RWPE2 (cell line): ENCODE data around the gene CACNA1E.

Experiments used
- ATAC-seq: fragments of 200-7000 bp; cut with Tn5 transposase; 3 replicates; pipeline ENCODE4 v1.9.1; 2021; ENCODE audit warnings: low read depth
- DNase-seq: peaks from one replicate; pipeline ENCODE4 v3.0.0-alpha.2; 2020; ENCODE audit warnings: low spot score
- H3K27ac ChIP-seq: fragments of 450-650 bp; 2 replicates; pipeline ENCODE4 v1.5.1; 2017; ENCODE audit warnings: mild to moderate bottlenecking; ENCODE audit not compliant: poor library complexity, severe bottlenecking
- H3K27me3 ChIP-seq: fragments of 250-450 bp; sonication (Bioruptor Pico); 2 replicates; pipeline ENCODE4 v1.5.1; 2021; ENCODE audit warnings: mild to moderate bottlenecking, moderate library complexity; ENCODE audit not compliant: insufficient read depth, poor library complexity, severe bottlenecking
- H3K36me3 ChIP-seq: fragments of 250-450 bp; sonication (Bioruptor Pico); 2 replicates; pipeline ENCODE4 v1.5.1; 2020; ENCODE audit warnings: low read depth, mild to moderate bottlenecking, moderate library complexity
- H3K4me1 ChIP-seq: fragments of 250-450 bp; sonication (Bioruptor Pico); 2 replicates; pipeline ENCODE4 v1.5.1; 2021; ENCODE audit warnings: mild to moderate bottlenecking, moderate library complexity; ENCODE audit not compliant: insufficient read depth, poor library complexity, severe bottlenecking
- H3K4me3 ChIP-seq: fragments of 250-450 bp; sonication (Bioruptor Pico); 2 replicates; pipeline ENCODE4 v1.5.1; 2021; ENCODE audit warnings: mild to moderate bottlenecking, moderate library complexity; ENCODE audit not compliant: severe bottlenecking
- H3K9me3 ChIP-seq: fragments of 250-450 bp; sonication (Bioruptor Pico); 2 replicates; pipeline ENCODE4 v1.5.1; 2021; ENCODE audit warnings: mild to moderate bottlenecking, moderate library complexity; ENCODE audit not compliant: severe bottlenecking
- TF ChIP-seq, protein P1 (sequence below): fragments of 450-650 bp; IDR thresholded peaks from one replicate; pipeline ENCODE4 v1.5.1; 2017; ENCODE audit warnings: mild to moderate bottlenecking, moderate library complexity; ENCODE audit not compliant: poor library complexity, severe bottlenecking

The CACNA1E gene

GRCh38 chr1:181812208-181812607, 328.9 kb downstream of the CACNA1E start:
- Histone ChIP-seq H3K9me3 (no peaks in the 10 kb centered on the region), H3K4me1 (no peaks in the 10 kb centered on the region), H3K27ac (no peak overlapping the region), H3K36me3 (no peaks in the 10 kb centered on the region), H3K27me3 (peaks cover 5% of the 10 kb centered on the region), H3K4me3 (no peak overlapping the region)
- ATAC-seq (no peak), DNase-seq (no peak)
- TF ChIP-seq, protein P1, sequence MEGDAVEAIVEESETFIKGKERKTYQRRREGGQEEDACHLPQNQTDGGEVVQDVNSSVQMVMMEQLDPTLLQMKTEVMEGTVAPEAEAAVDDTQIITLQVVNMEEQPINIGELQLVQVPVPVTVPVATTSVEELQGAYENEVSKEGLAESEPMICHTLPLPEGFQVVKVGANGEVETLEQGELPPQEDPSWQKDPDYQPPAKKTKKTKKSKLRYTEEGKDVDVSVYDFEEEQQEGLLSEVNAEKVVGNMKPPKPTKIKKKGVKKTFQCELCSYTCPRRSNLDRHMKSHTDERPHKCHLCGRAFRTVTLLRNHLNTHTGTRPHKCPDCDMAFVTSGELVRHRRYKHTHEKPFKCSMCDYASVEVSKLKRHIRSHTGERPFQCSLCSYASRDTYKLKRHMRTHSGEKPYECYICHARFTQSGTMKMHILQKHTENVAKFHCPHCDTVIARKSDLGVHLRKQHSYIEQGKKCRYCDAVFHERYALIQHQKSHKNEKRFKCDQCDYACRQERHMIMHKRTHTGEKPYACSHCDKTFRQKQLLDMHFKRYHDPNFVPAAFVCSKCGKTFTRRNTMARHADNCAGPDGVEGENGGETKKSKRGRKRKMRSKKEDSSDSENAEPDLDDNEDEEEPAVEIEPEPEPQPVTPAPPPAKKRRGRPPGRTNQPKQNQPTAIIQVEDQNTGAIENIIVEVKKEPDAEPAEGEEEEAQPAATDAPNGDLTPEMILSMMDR: no peak

- ATAC-seq: no peak
- H3K9me3 ChIP-seq: no peaks in the 10 kb centered on the region
- no peaks in the 10 kb centered on the region for H3K36me3 ChIP-seq
- no peak for DNase-seq
- H3K4me1 ChIP-seq: no peaks in the 10 kb centered on the region
- no peak overlapping the region for H3K27ac ChIP-seq
- H3K4me3 ChIP-seq: no peak overlapping the region
- TF ChIP-seq, protein P1: no peak
- H3K27me3 ChIP-seq: peaks cover 5% of the 10 kb centered on the region
Observed at GRCh38 chr1:181813266-181813665, 329.9 kb downstream of the CACNA1E start.

DNA sequence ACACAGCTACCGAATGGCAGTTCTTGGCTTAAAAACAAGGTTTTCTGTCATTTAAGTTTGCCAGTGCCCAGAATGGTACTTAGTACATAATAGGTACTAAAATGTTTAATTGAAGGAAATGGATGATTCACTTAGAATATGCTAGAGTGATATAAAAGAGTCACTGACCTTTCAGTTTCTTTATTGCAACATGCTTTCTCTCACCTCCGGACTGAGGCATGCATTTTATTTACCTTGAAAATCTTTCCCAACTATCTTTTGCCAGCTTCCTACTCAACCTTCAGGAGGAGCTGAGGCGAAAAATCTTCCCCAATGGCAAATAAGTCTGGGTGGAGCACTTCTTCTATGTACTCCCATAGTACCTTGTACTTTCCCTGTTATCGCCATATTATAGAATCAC, 333.3 kb downstream of the CACNA1E start:
- H3K4me3 ChIP-seq: no peak overlapping the region
- H3K36me3 ChIP-seq: no peaks in the 10 kb centered on the region
- no peak for ATAC-seq
- H3K4me1 ChIP-seq: no peaks in the 10 kb centered on the region
- H3K27ac ChIP-seq: no peak overlapping the region
- no peaks in the 10 kb centered on the region for H3K9me3 ChIP-seq
- TF ChIP-seq, protein P1: no peak
- DNase-seq: no peak
- H3K27me3 ChIP-seq: no peaks in the 10 kb centered on the region

DNA sequence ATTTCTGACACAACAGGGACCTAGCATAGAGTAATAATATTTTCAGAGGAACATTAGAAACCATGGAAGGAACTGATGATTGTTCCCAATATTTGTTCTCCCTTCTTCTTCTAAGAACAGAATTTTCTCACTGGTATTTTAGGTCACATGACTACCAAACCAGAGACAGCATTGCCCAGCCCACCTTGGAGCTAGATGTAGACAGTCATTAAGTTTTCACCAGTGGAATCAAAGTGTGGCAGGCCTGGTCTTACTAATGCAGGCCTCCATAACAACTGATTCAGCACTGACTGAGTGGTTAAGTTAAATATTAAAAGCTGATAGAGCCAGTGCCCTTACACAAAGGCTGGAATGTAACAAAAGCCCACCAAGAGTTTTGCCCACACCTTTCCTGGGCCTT, 333.8 kb downstream of the CACNA1E start:
- no peak for DNase-seq
- H3K27me3 ChIP-seq: no peaks in the 10 kb centered on the region
- ATAC-seq: no peak
- H3K9me3 ChIP-seq: no peaks in the 10 kb centered on the region
- H3K4me1 ChIP-seq: no peaks in the 10 kb centered on the region
- no peaks in the 10 kb centered on the region for H3K36me3 ChIP-seq
- H3K27ac ChIP-seq: no peak overlapping the region
- H3K4me3 ChIP-seq: no peak overlapping the region
- TF ChIP-seq, protein P1: no peak

DNA sequence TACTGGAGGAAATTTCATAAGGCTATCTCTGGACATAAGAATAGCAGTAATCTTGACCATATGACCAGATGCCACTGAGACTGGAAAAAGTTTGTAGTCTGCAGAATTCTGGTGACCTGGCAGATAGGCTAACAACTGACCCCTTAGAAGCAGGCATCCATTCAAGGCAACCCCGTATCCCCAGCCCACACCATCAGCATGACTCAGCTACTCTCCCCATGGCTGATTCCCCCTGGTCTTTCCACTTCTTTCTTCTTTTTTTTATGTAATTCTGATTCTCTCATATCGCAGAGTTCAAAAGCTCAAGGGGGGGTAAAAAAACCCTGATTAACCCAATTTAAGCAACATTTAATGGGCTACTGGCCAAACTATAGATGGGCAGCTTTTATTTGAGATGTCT, 335.1 kb downstream of the CACNA1E start:
- Histone ChIP-seq H3K27me3 (peaks cover 6% of the 10 kb centered on the region), H3K27ac (no peak overlapping the region), H3K4me1 (no peaks in the 10 kb centered on the region), H3K4me3 (no peak overlapping the region), H3K36me3 (no peaks in the 10 kb centered on the region), H3K9me3 (no peaks in the 10 kb centered on the region)
- ATAC-seq (no peak), DNase-seq (no peak)
- TF ChIP-seq, protein P1: no peak
